KMS-11 (cell line): ENCODE results near the gene ALDH3B2.
A peak's percentile ranks its signal among the peaks of the same experiment; 100 is the strongest.

ENCODE experiments used
- H2AFZ ChIP-seq: fragments of 200-600 bp; sonication (generic); 2 replicates; pipeline ENCODE4 v1.6.1; 2016; ENCODE audit warnings: antibody characterized with exemption, mixed run types, low read depth
- H3K27ac ChIP-seq: fragments of 200-600 bp; sonication (generic); 2 replicates; pipeline ENCODE4 v1.6.1; 2016; ENCODE audit warnings: mild to moderate bottlenecking, mixed run types
- H3K27me3 ChIP-seq: fragments of 200-600 bp; sonication (generic); 2 replicates; pipeline ENCODE4 v1.6.1; 2017; ENCODE audit warnings: mild to moderate bottlenecking, low read depth, mixed run types, moderate library complexity; ENCODE audit not compliant: insufficient read depth
- H3K36me3 ChIP-seq: fragments of 200-600 bp; sonication (generic); 2 replicates; pipeline ENCODE4 v1.6.1; 2017; ENCODE audit warnings: mild to moderate bottlenecking, mixed run types; ENCODE audit not compliant: insufficient read depth
- H3K4me1 ChIP-seq: fragments of 200-600 bp; sonication (generic); 2 replicates; pipeline ENCODE4 v1.6.1; 2016; ENCODE audit warnings: mild to moderate bottlenecking, low read depth, mixed run types; ENCODE audit not compliant: poor library complexity, severe bottlenecking
- H3K4me2 ChIP-seq: fragments of 200-600 bp; sonication (generic); 2 replicates; pipeline ENCODE4 v1.7.0; 2016; ENCODE audit warnings: mild to moderate bottlenecking, mixed run types
- H3K4me3 ChIP-seq: fragments of 200-600 bp; sonication (generic); IDR thresholded peaks from 2 replicates; pipeline ENCODE4 v1.6.1; 2017; ENCODE audit warnings: low read depth, low read length, mixed read lengths; ENCODE audit not compliant: insufficient read depth
- H3K79me2 ChIP-seq: fragments of 200-600 bp; sonication (generic); 2 replicates; pipeline ENCODE4 v1.6.1; 2016; ENCODE audit warnings: low read depth, mixed run types; ENCODE audit not compliant: insufficient read depth
- H3K9ac ChIP-seq: fragments of 200-600 bp; sonication (generic); 2 replicates; pipeline ENCODE4 v1.6.1; 2016; ENCODE audit warnings: mild to moderate bottlenecking, mixed run types
- H4K20me1 ChIP-seq: fragments of 200-600 bp; sonication (generic); 2 replicates; pipeline ENCODE4 v1.6.1; 2016; ENCODE audit warnings: mild to moderate bottlenecking, mixed run types; ENCODE audit not compliant: insufficient read depth
- TF ChIP-seq, protein P1 (sequence below): fragments of 200-600 bp; sonication (generic); conservative IDR thresholded peaks from 2 replicates; pipeline ENCODE4 v1.6.1; 2017; ENCODE audit warnings: low read depth, mild to moderate bottlenecking, antibody characterized with exemption, low read length, moderate library complexity, mixed read lengths

The ALDH3B2 gene

DNA sequence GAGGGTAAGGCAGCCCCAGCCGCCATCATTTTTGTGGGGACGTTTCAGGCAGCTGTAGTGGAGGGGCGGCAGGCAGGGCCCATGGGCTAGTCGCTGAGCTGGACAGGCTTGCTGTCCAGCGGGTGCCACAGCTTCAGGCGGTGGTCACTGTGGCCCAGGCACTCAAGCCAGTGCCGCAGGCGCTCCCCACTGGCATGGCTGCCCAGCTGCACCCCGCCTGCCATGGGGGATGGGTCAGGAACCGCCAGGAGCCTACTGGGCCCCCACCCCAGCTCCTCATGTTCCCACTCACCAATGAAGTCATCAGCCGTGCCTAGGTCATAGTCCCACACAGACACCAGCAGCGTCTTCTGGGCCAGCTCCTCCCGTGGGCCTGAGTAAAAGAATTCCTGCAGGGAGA lies 61.7 kb downstream of the ALDH3B2 start:
- H3K27me3 ChIP-seq: no peaks in the 10 kb centered on the region
- H4K20me1 ChIP-seq: no peaks in the 10 kb centered on the region
- no peak overlapping the region for H3K4me3 ChIP-seq
- H3K79me2 ChIP-seq: peaks cover 9% of the 10 kb centered on the region
- no peak overlapping the region for H2AFZ ChIP-seq
- no peak overlapping the region for H3K9ac ChIP-seq
- H3K36me3 ChIP-seq: no peaks in the 10 kb centered on the region
- peaks cover 29% of the 10 kb centered on the region for H3K4me1 ChIP-seq
- H3K4me2 ChIP-seq: no peak overlapping the region
- peak overlapping the region; percentile 98; the same call in 1 of the 2 replicates for H3K27ac ChIP-seq
- TF ChIP-seq, protein P1, sequence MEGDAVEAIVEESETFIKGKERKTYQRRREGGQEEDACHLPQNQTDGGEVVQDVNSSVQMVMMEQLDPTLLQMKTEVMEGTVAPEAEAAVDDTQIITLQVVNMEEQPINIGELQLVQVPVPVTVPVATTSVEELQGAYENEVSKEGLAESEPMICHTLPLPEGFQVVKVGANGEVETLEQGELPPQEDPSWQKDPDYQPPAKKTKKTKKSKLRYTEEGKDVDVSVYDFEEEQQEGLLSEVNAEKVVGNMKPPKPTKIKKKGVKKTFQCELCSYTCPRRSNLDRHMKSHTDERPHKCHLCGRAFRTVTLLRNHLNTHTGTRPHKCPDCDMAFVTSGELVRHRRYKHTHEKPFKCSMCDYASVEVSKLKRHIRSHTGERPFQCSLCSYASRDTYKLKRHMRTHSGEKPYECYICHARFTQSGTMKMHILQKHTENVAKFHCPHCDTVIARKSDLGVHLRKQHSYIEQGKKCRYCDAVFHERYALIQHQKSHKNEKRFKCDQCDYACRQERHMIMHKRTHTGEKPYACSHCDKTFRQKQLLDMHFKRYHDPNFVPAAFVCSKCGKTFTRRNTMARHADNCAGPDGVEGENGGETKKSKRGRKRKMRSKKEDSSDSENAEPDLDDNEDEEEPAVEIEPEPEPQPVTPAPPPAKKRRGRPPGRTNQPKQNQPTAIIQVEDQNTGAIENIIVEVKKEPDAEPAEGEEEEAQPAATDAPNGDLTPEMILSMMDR: no peak
